Karpas-422 (cell line): ENCODE data around the gene LVRN. TPM values are rescaled to one million over a fixed set of nuclear protein-coding genes. Genes with fewer than 3 reads are reported as not detected.

Source experiments
- DNase-seq: peaks from one replicate; pipeline ENCODE4 v3.0.0-alpha.2; 2015
- H2AFZ ChIP-seq: fragments of 200-600 bp; sonication (generic); 2 replicates; pipeline ENCODE4 v1.6.1; 2014; ENCODE audit warnings: antibody characterized with exemption, low read length, mixed read lengths
- H3K27ac ChIP-seq: fragments of 200-600 bp; sonication (generic); 2 replicates; pipeline ENCODE4 v1.5.1; 2014; ENCODE audit warnings: mild to moderate bottlenecking, low read length, moderate library complexity
- H3K27me3 ChIP-seq: fragments of 200-600 bp; sonication (generic); 2 replicates; pipeline ENCODE4 v1.6.1; 2014; ENCODE audit warnings: low read length, mixed read lengths
- H3K36me3 ChIP-seq: fragments of 200-600 bp; sonication (generic); 2 replicates; pipeline ENCODE4 v1.6.1; 2014; ENCODE audit warnings: low read length, mixed read lengths; ENCODE audit not compliant: insufficient read depth
- H3K4me1 ChIP-seq: fragments of 200-600 bp; sonication (generic); 2 replicates; pipeline ENCODE4 v1.6.1; 2014; ENCODE audit warnings: mild to moderate bottlenecking, low read length, mixed read lengths
- H3K4me2 ChIP-seq: fragments of 200-600 bp; sonication (generic); 2 replicates; pipeline ENCODE4 v1.6.1; 2014; ENCODE audit warnings: low read length, low read depth, mild to moderate bottlenecking; ENCODE audit not compliant: poor library complexity, severe bottlenecking
- H3K4me3 ChIP-seq: fragments of 200-600 bp; sonication (generic); 2 replicates; pipeline ENCODE4 v1.5.1; 2014; ENCODE audit warnings: mild to moderate bottlenecking, antibody characterized with exemption, low read length, mixed read lengths
- H3K79me2 ChIP-seq: fragments of 200-600 bp; sonication (generic); 2 replicates; pipeline ENCODE4 v1.6.1; 2014; ENCODE audit warnings: mild to moderate bottlenecking, low read length, mixed read lengths
- H3K9ac ChIP-seq: fragments of 200-600 bp; sonication (generic); 2 replicates; pipeline ENCODE4 v1.6.0; 2014; ENCODE audit warnings: low read length
- H3K9me2 ChIP-seq: fragments of 200-600 bp; sonication (generic), shearing (Covaris generic); replicated peaks from 2 replicates; pipeline ENCODE4 v1.6.0; 2014; ENCODE audit warnings: mild to moderate bottlenecking, low read length, moderate library complexity; ENCODE audit not compliant: insufficient read depth
- H3K9me3 ChIP-seq: fragments of 300-700, 200-600 bp; sonication (generic); 2 replicates; pipeline ENCODE4 v1.6.1; 2014; ENCODE audit warnings: low read length, mixed read lengths
- H4K20me1 ChIP-seq: fragments of 200-600 bp; sonication (generic); 2 replicates; pipeline ENCODE4 v1.6.1; 2014; ENCODE audit warnings: mild to moderate bottlenecking, antibody characterized with exemption, low read length, low read depth; ENCODE audit not compliant: insufficient read depth
- total RNA-seq: library from RNA; depleted of rRNA; stranded (reverse); fragments of >200 nt; shearing (Covaris generic); gene quantifications from 2 replicates; pipeline ENCODE4 v1.2.3, GENCODE V29; 2014; ENCODE audit warnings: low replicate concordance; rRNA removed

LVRN gene
- total RNA-seq, 1 experiment from 2014 or later = 0.22 TPM

GRCh38 chr5:116071211-116071610 lies 108.9 kb downstream of the LVRN start:
- H3K27me3 ChIP-seq = no peaks in the 10 kb centered on the region
- H3K4me2 ChIP-seq = no peak overlapping the region
- no peaks in the 10 kb centered on the region for H3K9me2 ChIP-seq
- H2AFZ ChIP-seq = no peak overlapping the region
- DNase-seq = no peak
- no peaks in the 10 kb centered on the region for H3K79me2 ChIP-seq
- H3K9ac ChIP-seq = no peak overlapping the region
- H3K9me3 ChIP-seq = no peaks in the 10 kb centered on the region
- no peak overlapping the region for H3K4me3 ChIP-seq
- no peaks in the 10 kb centered on the region; the same call in 1 of the 2 replicates for H3K36me3 ChIP-seq
- H4K20me1 ChIP-seq = no peaks in the 10 kb centered on the region
- peaks cover 16% of the 10 kb centered on the region for H3K4me1 ChIP-seq
- H3K27ac ChIP-seq = no peak overlapping the region

- no peaks in the 10 kb centered on the region; the same call in 1 of the 2 replicates for H3K36me3 ChIP-seq
- no peak overlapping the region; the same call in 1 of the 2 replicates for H2AFZ ChIP-seq
- peak overlapping the region; percentile 51 for H3K4me2 ChIP-seq
- H3K4me3 ChIP-seq = no peak overlapping the region; the same call in 1 of the 2 replicates
- no peaks in the 10 kb centered on the region for H3K27me3 ChIP-seq
- H3K9me3 ChIP-seq = no peaks in the 10 kb centered on the region
- H3K4me1 ChIP-seq = peaks cover 31% of the 10 kb centered on the region
- no peak for DNase-seq
- H4K20me1 ChIP-seq = no peaks in the 10 kb centered on the region
- no peaks in the 10 kb centered on the region for H3K9me2 ChIP-seq
- H3K79me2 ChIP-seq = no peaks in the 10 kb centered on the region
- H3K9ac ChIP-seq = no peak overlapping the region
- no peak overlapping the region for H3K27ac ChIP-seq
These were observed 113.0 kb downstream of the LVRN start for GRCh38 chr5:116075191-116075831.

- Histone ChIP-seq H3K9me2 (no peaks in the 10 kb centered on the region), H3K9ac (peak overlapping the region; percentile 36), H2AFZ (peak overlapping the region; percentile 22; the same call in 1 of the 2 replicates), H3K36me3 (no peaks in the 10 kb centered on the region; the same call in 1 of the 2 replicates), H3K27me3 (no peaks in the 10 kb centered on the region), H3K4me2 (peak overlapping the region; percentile 51), H3K27ac (peak overlapping the region; percentile 19; the same call in 1 of the 2 replicates), H3K79me2 (no peaks in the 10 kb centered on the region), H3K4me1 (peaks cover 31% of the 10 kb centered on the region), H3K4me3 (peak overlapping the region; percentile 38), H3K9me3 (no peaks in the 10 kb centered on the region), H4K20me1 (no peaks in the 10 kb centered on the region)
- peak; percentile 75 for DNase-seq
These were observed 114.2 kb downstream of the LVRN start for GRCh38 chr5:116076496-116076895.

Other genes starting within 250 kb of the LVRN start
- gene CDO1, start 145.8 kb upstream of the LVRN start, total RNA-seq = not detected in 2 replicates
- gene ATG12, start 120.9 kb upstream of the LVRN start, total RNA-seq = 34.2 and 59.3 TPM in 2 replicates
- 137 and 188 TPM in 2 replicates for gene AP3S1, start 120.5 kb upstream of the LVRN start, total RNA-seq
- not detected in 2 replicates for gene ARL14EPL, start 70.0 kb downstream of the LVRN start, total RNA-seq
- gene COMMD10, start 122.5 kb downstream of the LVRN start, total RNA-seq = 30.2 and 80.6 TPM in 2 replicates